K562 (cell line): ENCODE measurements around the gene SPDYE4. TPM values are rescaled to one million over a fixed set of nuclear protein-coding genes. Genes with fewer than 3 reads are reported as not detected.

Experiments used
- ATAC-seq: fragments of 200-7000 bp; cut with Tn5 transposase; 3 replicates; pipeline ENCODE4 v1.9.1; 2020; ENCODE audit warnings: moderate library complexity
- BruUV-seq: library from RNA; stranded (reverse); fragments of 400-500 nt; replicated peaks from 2 replicates; lab custom pipeline; 2021; lab: Mats Ljungman, UMichigan
- CTCF ChIA-PET: fragments of 300-600 bp; formaldehyde crosslinking; extraction: SDS; loops from one replicate; lab custom pipeline; 2021; ENCODE audit warnings: low intra/inter-chr PET ratio; lab: Yijun Ruan, JAX
- POLR2A ChIA-PET: fragments of 300-600, 350-650 bp; sonication (Branson Sonifier 250); formaldehyde crosslinking; extraction: SDS; loops from one replicate; lab custom pipeline; 2021; ENCODE audit warnings: antibody characterized with exemption, inconsistent platforms; lab: Yijun Ruan, JAX
- DNase-seq, 4 experiments: peaks; one replicate each; pipeline versions ENCODE4 v3.0.0 to v3.0.0-alpha.2; 2011 to 2018; ENCODE audit warnings: low spot score in 3 of 4, mixed read lengths in 3 of 4; ENCODE audit errors: extremely low read depth in 1 of 4
- FAIRE-seq: peaks from 2 replicates; lab custom pipeline; 2011; peaks lifted over from hg19 to GRCh38; lab: Jason Lieb, UNC
- H2AFZ ChIP-seq: 2 replicates; pipeline ENCODE4 v1.6.0; 2011; ENCODE audit warnings: low read depth, low read length, control low read depth, inconsistent platforms
- H3K27ac ChIP-seq: fragments of 200-600 bp; 3 replicates; pipeline ENCODE4 v1.8.0; 2011; ENCODE audit warnings: low read depth, mild to moderate bottlenecking, control low read depth, inconsistent platforms, low read length, moderate library complexity, mixed read lengths; ENCODE audit errors: extremely low read depth
- H3K27me3 ChIP-seq, 2 experiments: fragments of 300-600 bp in 1 of 2; 2 replicates in 1 of 2; 3 replicates in 1 of 2; pipeline versions ENCODE4 v1.6.0 to v1.8.0; 2011; ENCODE audit warnings: inconsistent platforms in 2 of 2, low read length in 2 of 2, mild to moderate bottlenecking in 1 of 2, mixed read lengths in 1 of 2, moderate library complexity in 1 of 2; ENCODE audit not compliant: control insufficient read depth in 2 of 2, insufficient read depth in 2 of 2
- H3K36me3 ChIP-seq: fragments of 300-600 bp; 3 replicates; pipeline ENCODE4 v1.8.0; 2011; ENCODE audit warnings: mild to moderate bottlenecking, low read length, inconsistent platforms; ENCODE audit not compliant: control insufficient read depth, insufficient read depth
- H3K4me1 ChIP-seq, 2 experiments: fragments of 200-600 bp in 1 of 2; replicated peaks in 1 of 2; 2 replicates in 1 of 2; 3 replicates in 1 of 2; pipeline versions ENCODE4 v1.5.1 to v1.8.0; 2011; ENCODE audit warnings: inconsistent platforms in 2 of 2, low read length in 2 of 2, mild to moderate bottlenecking in 1 of 2, mixed read lengths in 1 of 2, moderate library complexity in 1 of 2; ENCODE audit not compliant: control insufficient read depth in 2 of 2, insufficient read depth in 2 of 2
- H3K4me2 ChIP-seq: 2 replicates; pipeline ENCODE4 v1.6.1; 2011; ENCODE audit warnings: low read length, control low read depth, inconsistent platforms, mixed read lengths; ENCODE audit not compliant: insufficient read depth
- H3K4me3 ChIP-seq: fragments of 200-600 bp; sonication (generic), shearing (Covaris generic); 2 replicates; pipeline ENCODE4 v1.5.1; 2016; ENCODE audit warnings: control low read depth, inconsistent platforms
- H3K79me2 ChIP-seq: fragments of 200-600 bp; 3 replicates; pipeline ENCODE4 v1.8.0; 2011; ENCODE audit warnings: low read length, inconsistent platforms; ENCODE audit not compliant: control insufficient read depth, insufficient read depth
- H3K9ac ChIP-seq, 2 experiments: 2 replicates each; pipeline versions ENCODE4 v1.6.0 to v1.6.1; 2011; ENCODE audit warnings: low read depth in 2 of 2, low read length in 2 of 2, control low read depth in 1 of 2, inconsistent platforms in 1 of 2, mild to moderate bottlenecking in 1 of 2, mixed read lengths in 1 of 2; ENCODE audit not compliant: insufficient read depth in 1 of 2
- H3K9me1 ChIP-seq: one replicate; pipeline ENCODE4 v1.6.0; 2011; ENCODE audit warnings: inconsistent platforms, mild to moderate bottlenecking, low read length, moderate library complexity; ENCODE audit not compliant: control insufficient read depth, insufficient read depth
- H3K9me3 ChIP-seq: replicated peaks from 2 replicates; pipeline ENCODE4 v1.5.1; 2011; ENCODE audit warnings: low read depth, low read length, inconsistent platforms; ENCODE audit not compliant: control insufficient read depth, insufficient read depth
- H4K20me1 ChIP-seq: replicated peaks from 2 replicates; pipeline ENCODE4 v1.6.1; 2011; ENCODE audit warnings: low read length, inconsistent platforms, mixed read lengths; ENCODE audit not compliant: control insufficient read depth, insufficient read depth
- RBM22 ChIP-seq: fragments of 200-400 bp; formaldehyde crosslinking; IDR thresholded peaks from 2 replicates; pipeline ENCODE4 v1.6.1; 2018; ENCODE audit warnings: low read length, low read depth; ENCODE audit not compliant: poor library complexity, severe bottlenecking
- RBM25 ChIP-seq: fragments of 200-400 bp; formaldehyde crosslinking; IDR thresholded peaks from 2 replicates; pipeline ENCODE4 v1.6.1; 2018; ENCODE audit warnings: low read length, low read depth, moderate library complexity; ENCODE audit not compliant: severe bottlenecking
- TAF15 ChIP-seq: fragments of 200-400 bp; formaldehyde crosslinking; IDR thresholded peaks from 2 replicates; pipeline ENCODE4 v1.6.1; 2017; ENCODE audit warnings: mild to moderate bottlenecking, low read depth, low read length, moderate library complexity
- UBTF ChIP-seq, 2 experiments: IDR thresholded peaks; 2 replicates each; pipeline ENCODE4 v1.6.1; 2012; ENCODE audit warnings: improper control_type of control experiment in 2 of 2, low read depth in 2 of 2, low read length in 2 of 2, borderline replicate concordance in 1 of 2
- ZBTB7A ChIP-seq: IDR thresholded peaks from 2 replicates; pipeline ENCODE4 v1.6.1; 2011; ENCODE audit warnings: low read depth, mild to moderate bottlenecking, low read length, moderate library complexity, borderline replicate concordance; ENCODE audit not compliant: control insufficient read depth
- ZNF445 ChIP-seq: fragments of 250-450 bp; sonication (Bioruptor Pico); IDR thresholded peaks from 2 replicates; pipeline ENCODE4 v1.4.0; 2020; ENCODE audit warnings: low read depth, mild to moderate bottlenecking, moderate library complexity
- WGBS: fragments of 100-300 bp; shearing (Covaris generic); methylation state at CpG from one replicate; pipeline ENCODE4 v1.1.6; 2016; ENCODE audit warnings: low coverage, mixed read lengths; ENCODE audit not compliant: insufficient coverage; ENCODE audit errors: missing lambda C conversion rate; 5-methylcytosine and 5-hydroxymethylcytosine counted together
- in situ Hi-C: fragments of 300-500 bp; cut with MboI; formaldehyde crosslinking; loops from 4 replicates; pipeline ENCODE4 v1.15.0; 2018; ENCODE audit warnings: inconsistent platforms, mixed read lengths
- intact Hi-C: fragments of 100-400 bp; cut with micrococcal nuclease; formaldehyde crosslinking; loops from 2 replicates; pipeline ENCODE4 v1.14.2; 2022
- polyA plus RNA-seq, 8 experiments: library from polyadenylated mRNA; depleted of rRNA in 4 of 8; stranded (reverse) in 5 of 8; unstranded in 3 of 8; fragments of >200 nt; fragmentation: Nextera tagmentation in 2 of 8; fragmentation: Illumina TruSeq in 1 of 8; extraction: Ambion mirVana in 2 of 8; extraction: Trizol in 1 of 8; gene quantifications; 2 replicates each; pipeline versions ENCODE4 v1.2.1 to v1.2.3, GENCODE V29; 2011 to 2014; ENCODE audit warnings: inconsistent platforms in 1 of 8, missing spikeins in 1 of 8
- total RNA-seq, 7 experiments: library from RNA; depleted of rRNA in 6 of 7; stranded (reverse); fragments of >200 nt in 6 of 7; fragmentation: Illumina TruSeq in 2 of 7; extraction: Trizol in 2 of 7; gene quantifications; 2 replicates each; pipeline versions ENCODE4 v1.2.1 to v1.2.3, GENCODE V29; 2011 to 2021; ENCODE audit warnings: low replicate concordance in 1 of 7

The SPDYE4 gene
- total and polyA plus RNA-seq, 9 of the 15 experiments (the other 6 are each of a cell fraction or from before 2014, with no cell fraction given), result not detected

- TF ChIP-seq ZBTB7A, result no peak
These were observed 47.1 kb downstream of the SPDYE4 start (continued) for GRCh38 chr17:8711291-8711690.

- no peak overlapping the region for H3K4me2 ChIP-seq
- in situ Hi-C loops (no loop called here), intact Hi-C loops (no loop called here)
- no peak overlapping the region for H2AFZ ChIP-seq
- H3K9me3 ChIP-seq, result no peaks in the 10 kb centered on the region
- no peak for ATAC-seq
- no peaks in the 10 kb centered on the region for H4K20me1 ChIP-seq
- no peak overlapping the region for H3K4me3 ChIP-seq
- no peaks in the 10 kb centered on the region for H3K9me1 ChIP-seq
- ChIA-PET POLR2A (interaction anchor here (0.7 to 1.3 kb wide), 3 partner anchors 79 to 647 kb away, joined by 3 read pairs; no protein-coding TSS in a partner anchor), CTCF (no interaction called here)
- no peak overlapping the region for H3K27ac ChIP-seq
- H3K9ac ChIP-seq, result no peak overlapping the region
- no peaks in the 10 kb centered on the region for H3K36me3 ChIP-seq
- no peaks in the 10 kb centered on the region; a peak in 1 of 5 replicates for H3K4me1 ChIP-seq
- no TSS peak for BruUV-seq
- no peak for FAIRE-seq
- 6% methylated on average over 5 of the region's 5 CpGs for WGBS
- DNase-seq, result no peak
- H3K79me2 ChIP-seq, result no peaks in the 10 kb centered on the region
- H3K27me3 ChIP-seq, result peaks cover 0 to 4% of the 10 kb centered on the region in 2 experiments; a peak in 1 of 5 replicates
- TF ChIP-seq RBM22 (no peak), TAF15 (no peak), RBM25 (no peak), UBTF (IDR thresholded peaks at IDR 0.05; ENCODE audit: borderline replicate concordance in 1 of 2, low read depth in 2 of 2, low read length in 2 of 2) (no peak), ZNF445 (CRISPR knock-in tag) (no peak)
These were observed 47.5 kb downstream of the SPDYE4 start for GRCh38 chr17:8710813-8711212.
